GM18867 (cell line): ENCODE measurements around the gene ADCY2.

Experiments used
- ATAC-seq: cut with Tn5 transposase; IDR thresholded peaks from one replicate; pipeline ENCODE4 v1.9.1; 2021; ENCODE audit warnings: mild to moderate bottlenecking, moderate library complexity; ENCODE audit not compliant: unreplicated experiment

Gene ADCY2

GRCh38 chr5:7772141-7772540, 376.2 kb downstream of the ADCY2 start:
- no peak for ATAC-seq

- ATAC-seq: no peak
These were observed 377.2 kb downstream of the ADCY2 start for GRCh38 chr5:7773178-7773577.

DNA sequence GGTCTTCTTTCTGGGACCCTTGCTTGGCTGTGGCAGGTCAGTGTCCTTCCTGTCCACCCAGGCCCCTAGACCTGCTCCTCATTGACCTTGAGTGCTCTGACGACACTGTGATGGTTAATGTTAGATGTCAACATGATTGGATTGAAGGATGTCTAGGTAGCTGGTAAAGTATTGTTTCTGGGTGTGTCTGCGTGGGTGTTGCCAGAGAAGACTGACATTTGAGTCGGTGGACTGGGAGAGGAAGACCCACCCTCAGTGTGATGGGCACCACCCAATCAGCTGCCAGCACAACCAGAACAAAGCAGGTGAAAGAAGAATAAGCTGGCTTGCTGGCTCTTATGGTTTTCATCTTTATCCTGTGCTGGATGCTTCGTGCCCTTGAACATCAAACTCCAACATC, 380.5 kb downstream of the ADCY2 start:
- ATAC-seq: no peak

DNA sequence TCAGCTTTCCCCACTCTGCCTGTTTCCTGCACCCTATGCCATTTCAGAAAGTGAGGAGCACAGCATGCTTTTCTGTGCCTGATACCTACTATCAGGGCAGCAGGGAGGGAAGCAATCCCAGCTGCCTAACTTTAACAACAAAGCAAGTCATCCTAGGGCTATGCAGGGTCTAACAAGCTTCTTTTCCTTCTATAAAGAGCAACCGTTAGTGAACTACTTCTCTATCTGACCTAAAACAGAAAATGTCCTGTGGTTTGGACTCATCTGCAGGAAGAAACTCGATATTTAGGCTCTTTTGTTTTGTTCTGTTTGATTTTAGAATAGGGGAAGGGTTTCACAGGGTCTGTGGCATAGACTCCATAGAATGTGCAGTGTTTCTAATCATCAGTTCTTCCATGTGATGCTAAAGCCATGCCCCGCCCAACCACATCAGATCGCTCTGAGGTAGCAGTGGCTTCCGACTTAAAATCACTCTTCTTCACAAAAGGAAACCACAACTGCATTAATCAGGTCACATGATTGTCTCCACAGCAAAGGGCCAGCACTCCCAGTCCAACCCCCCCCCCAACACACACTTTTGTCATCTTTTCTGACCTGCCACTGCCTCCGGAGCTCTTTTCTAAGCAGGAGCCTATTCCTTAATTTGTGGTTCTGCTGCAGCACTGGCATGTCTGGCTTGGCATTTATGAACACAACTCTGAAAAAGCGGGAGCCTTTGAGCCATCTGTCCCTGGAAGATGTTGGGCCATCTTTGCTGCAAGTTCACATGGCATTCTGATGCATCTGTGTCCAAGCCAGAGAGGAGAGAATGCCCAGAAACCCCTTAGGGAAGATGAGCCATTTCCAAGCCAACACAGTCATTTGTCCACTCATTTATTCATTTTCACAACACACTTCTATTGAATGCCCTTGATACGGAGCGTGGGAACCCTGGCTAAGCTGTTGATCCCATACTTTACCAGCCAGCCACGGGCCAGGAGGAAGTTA, 383.4 kb downstream of the ADCY2 start:
- ATAC-seq: peak; percentile 83

DNA sequence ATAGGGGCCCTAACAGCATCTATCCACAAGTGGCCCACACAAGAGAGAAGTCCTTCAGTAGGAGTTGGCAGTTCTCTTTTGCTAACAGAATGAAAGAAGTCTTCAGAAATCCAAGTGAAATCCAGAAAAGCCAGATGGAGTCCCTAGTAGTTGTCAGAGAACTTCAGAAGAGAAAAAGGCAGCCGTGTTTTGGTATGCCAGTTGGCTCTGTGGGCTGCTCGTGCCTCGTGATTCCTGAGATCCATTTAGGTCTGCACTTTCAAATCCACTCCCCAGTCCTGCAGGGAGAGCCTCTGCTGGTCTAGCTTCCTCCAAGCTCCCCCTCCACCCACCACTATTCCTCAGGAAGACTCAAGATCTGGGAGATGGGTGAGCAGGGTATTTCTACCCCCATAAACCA, 386.0 kb downstream of the ADCY2 start:
- no peak for ATAC-seq

- no peak for ATAC-seq
These were observed 388.9 kb downstream of the ADCY2 start for GRCh38 chr5:7784683-7785380.

- no peak for ATAC-seq
These were observed 391.8 kb downstream of the ADCY2 start for GRCh38 chr5:7787770-7788169.

- ATAC-seq: no peak
These were observed 393.6 kb downstream of the ADCY2 start for GRCh38 chr5:7789567-7789966.

DNA sequence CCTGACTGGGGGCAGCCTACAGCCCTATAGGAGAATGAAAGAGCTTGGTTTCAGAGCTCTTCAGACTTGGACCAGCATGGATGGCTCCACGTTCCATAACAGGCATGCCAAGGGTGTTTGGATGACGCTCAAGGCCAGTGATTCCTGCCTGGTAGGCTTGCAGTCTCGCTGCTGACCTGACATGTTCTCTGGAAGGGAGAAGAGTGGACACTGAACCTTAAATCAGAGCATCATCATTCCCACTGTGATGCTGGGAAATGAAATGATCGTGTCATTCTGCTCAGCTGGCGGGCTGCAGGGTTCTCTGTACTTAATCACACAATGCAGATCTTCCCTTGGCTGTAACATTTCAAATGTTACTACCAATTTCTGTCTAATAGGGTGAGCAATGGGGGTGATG, 398.0 kb downstream of the ADCY2 start:
- peak; percentile 9 for ATAC-seq

- ATAC-seq: peak; percentile 76
These were observed 398.4 kb downstream of the ADCY2 start for GRCh38 chr5:7794311-7794710.

DNA sequence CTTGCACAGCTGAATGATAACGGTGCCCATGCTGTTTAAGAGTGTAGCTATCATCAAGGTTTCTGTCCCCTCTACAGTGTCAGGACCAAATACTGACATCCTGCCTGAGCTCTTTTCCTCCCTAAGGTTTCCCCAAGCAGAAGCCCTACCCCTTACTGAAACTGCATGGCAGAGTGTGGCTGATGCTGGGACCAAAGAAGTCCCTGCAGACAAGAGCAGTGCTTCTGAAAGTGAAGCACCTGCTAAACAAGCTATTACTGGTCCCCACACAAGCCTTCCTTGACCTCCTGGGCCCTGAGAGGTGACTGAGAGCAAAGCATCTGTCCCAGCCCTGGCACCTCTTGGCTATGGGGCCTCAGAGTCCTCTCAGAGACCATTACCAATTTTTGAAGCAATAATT, 398.9 kb downstream of the ADCY2 start:
- ATAC-seq: peak; percentile 22

DNA sequence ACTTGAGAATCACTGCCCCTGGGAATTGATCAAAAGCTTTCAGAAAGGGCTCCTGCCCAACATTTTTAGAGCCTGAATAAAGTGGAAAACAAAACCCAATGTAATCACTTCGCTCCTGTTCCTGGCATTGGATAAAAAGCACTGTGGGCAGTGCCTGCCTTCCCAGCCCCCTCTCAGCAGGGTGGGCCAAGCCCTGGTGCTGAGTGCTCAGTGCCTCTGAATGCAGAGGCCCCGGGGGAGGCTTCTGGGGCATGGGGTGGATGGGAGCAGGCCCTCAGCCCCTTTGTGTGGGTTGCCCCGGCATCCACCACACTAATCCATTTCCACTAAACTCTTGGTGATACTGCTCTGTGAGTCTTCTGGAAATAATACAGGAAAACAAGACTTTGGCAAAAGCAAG, 399.4 kb downstream of the ADCY2 start:
- no peak for ATAC-seq

GRCh38 chr5:7801891-7802614, 406.1 kb downstream of the ADCY2 start:
- no peak for ATAC-seq

- no peak for ATAC-seq
These were observed 406.9 kb downstream of the ADCY2 start for GRCh38 chr5:7802855-7803254.

GRCh38 chr5:7803937-7804336, 408.0 kb downstream of the ADCY2 start:
- ATAC-seq: no peak

DNA sequence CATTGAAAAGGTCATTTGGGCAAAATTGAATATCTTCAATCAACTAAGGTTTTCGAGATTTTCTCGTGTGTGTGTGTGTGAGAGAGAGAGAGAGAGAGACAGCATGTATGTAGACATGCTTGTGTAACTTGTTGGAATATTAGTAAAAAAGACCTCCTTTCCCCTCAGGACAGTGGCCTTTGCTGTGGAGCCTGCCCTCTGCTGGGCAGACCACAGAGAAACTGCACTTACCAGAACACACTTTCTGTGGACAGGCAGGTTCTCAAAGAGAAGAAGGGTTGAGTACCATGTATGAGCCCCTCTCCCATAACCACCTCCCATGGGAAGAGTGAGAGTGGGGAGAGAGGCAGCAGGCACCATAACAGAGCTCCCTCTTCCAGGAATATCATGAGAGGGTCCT, 409.4 kb downstream of the ADCY2 start:
- ATAC-seq: no peak

DNA sequence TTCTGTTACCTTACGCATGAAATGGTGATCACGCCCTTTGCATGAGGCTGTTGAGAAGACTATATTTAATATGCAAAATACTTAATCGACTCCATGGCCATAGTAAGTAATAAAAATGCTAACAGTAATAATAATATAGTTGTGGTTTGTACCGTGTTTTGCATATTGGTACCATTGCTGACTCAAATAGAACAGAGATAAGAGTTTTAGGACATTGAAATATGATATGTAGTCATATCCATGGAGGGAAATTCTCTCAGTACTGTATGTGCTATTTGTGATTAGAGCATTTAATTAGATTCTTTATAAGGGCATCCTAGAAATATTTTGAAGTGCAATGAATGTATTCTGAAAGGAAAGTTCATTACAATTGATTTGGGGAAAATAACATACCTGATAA, 413.1 kb downstream of the ADCY2 start:
- ATAC-seq: no peak

DNA sequence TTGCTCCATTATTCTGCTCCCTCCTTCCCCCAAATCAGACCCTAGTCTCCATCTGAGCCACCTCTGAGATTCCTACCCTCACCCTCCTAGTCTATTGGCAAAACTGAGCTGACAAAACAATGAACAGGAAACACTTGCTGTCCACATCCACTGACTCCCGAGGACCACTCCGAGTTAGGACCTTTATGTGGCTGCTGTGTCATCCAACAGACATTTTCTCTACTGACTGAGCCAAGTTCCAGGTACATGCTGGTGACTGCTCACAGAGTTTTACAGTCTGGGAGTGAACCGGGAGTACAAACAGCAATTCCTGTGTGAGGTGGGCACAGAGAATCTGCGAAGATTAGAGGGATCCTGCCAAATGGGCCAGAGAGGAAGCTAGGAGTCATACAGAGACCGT, 415.8 kb downstream of the ADCY2 start:
- ATAC-seq: no peak

DNA sequence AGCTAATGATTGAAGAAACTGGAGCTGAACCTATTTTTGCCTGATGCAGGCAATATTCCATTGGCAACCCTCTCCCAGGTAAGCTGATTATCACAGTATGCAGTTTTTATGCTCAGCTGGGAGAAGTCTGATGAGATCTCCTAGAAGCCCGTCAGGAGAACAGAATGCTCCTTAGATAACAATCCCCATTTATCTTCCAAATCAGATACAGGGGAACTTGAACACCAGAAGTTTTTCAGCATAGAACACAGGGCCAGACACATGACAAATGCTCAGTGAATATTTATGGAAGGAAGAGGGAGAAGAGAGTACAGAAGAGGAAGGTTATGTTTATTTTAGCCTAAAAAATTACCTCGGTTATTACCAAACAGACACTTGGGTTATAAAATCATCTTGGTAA, 417.1 kb downstream of the ADCY2 start:
- no peak for ATAC-seq

DNA sequence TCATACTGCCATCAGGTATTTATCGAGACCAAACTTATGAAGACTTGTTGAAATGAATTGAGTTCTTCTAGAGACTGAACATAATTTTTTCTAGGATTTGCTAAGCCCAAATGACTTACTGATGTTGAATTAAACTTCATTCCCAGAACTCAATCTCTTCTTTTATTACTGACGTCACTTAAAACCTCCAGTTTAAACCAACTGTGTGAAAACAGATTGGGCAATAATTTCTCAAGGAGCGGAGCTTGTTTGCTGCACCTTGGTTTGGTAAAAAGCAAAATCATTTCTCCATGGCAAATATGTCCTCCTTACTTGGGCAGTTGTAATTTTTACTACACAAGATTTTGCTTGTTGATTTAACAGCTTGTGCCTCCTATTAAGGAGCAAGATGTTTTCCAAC, 417.6 kb downstream of the ADCY2 start:
- no peak for ATAC-seq

- ATAC-seq: no peak
These were observed 418.9 kb downstream of the ADCY2 start for GRCh38 chr5:7814816-7815215.
